Transverse colon (tissue), 4 donors: ENCODE results near the gene ENPP3. TPM values are rescaled to one million over a fixed set of nuclear protein-coding genes. Genes with fewer than 3 reads are reported as not detected.
A peak's percentile ranks its signal among the peaks of the same experiment; 100 is the strongest.

Experiments
- DNase-seq: peaks from one replicate; pipeline ENCODE4 v3.0.0-alpha.2; 2019
- H3K27ac ChIP-seq, 4 donors: fragments of 200-600 bp; sonication (generic); 2 replicates each; pipeline ENCODE4 v1.5.1; 2016 to 2018; ENCODE audit warnings: inconsistent platforms in 4 of 4
- H3K27me3 ChIP-seq: fragments of 200-600 bp; sonication (generic); 2 replicates; pipeline ENCODE4 v1.5.1; 2017; ENCODE audit warnings: inconsistent platforms
- H3K36me3 ChIP-seq, 4 donors: fragments of 200-600 bp; sonication (generic); 2 replicates each; pipeline ENCODE4 v1.5.1; 2017 to 2019; ENCODE audit warnings: inconsistent platforms in 4 of 4
- H3K4me1 ChIP-seq, 4 donors: fragments of 200-600 bp; sonication (generic); 2 replicates each; pipeline ENCODE4 v1.5.1; 2017 to 2020; ENCODE audit warnings: inconsistent platforms in 4 of 4
- H3K4me3 ChIP-seq, 4 donors: fragments of 200-600 bp; sonication (generic); 1 replicate in 1 of 4; 2 replicates in 3 of 4; pipeline versions ENCODE4 v1.5.1 to v1.6.1; 2017 to 2019; ENCODE audit warnings: inconsistent platforms in 4 of 4
- H3K9me3 ChIP-seq, 2 donors: fragments of 200-600 bp; sonication (generic); 2 replicates each; pipeline ENCODE4 v1.5.1; 2017 to 2019; ENCODE audit warnings: inconsistent platforms in 2 of 2
- EP300 ChIP-seq: sonication (generic); formaldehyde crosslinking; IDR thresholded peaks from one replicate; pipeline ENCODE4 v1.6.1; 2017; ENCODE audit warnings: antibody characterized with exemption, low read depth
- POLR2A ChIP-seq: fragments of 450-650 bp; IDR thresholded peaks from one replicate; pipeline ENCODE4 v1.6.1; 2016; ENCODE audit warnings: antibody characterized with exemption, mild to moderate bottlenecking, moderate library complexity
- POLR2AphosphoS5 ChIP-seq, 3 donors: sonication (generic); formaldehyde crosslinking; IDR thresholded peaks; one replicate each; pipeline ENCODE4 v1.6.1; 2016; ENCODE audit warnings: antibody characterized with exemption in 3 of 3
- WGBS, 2 donors: methylation state at CpG; one replicate each; pipeline ENCODE4 v1.1.5; 2018; ENCODE audit warnings: low coverage in 1 of 2; 5-methylcytosine and 5-hydroxymethylcytosine counted together
- in situ Hi-C, 4 donors: fragments of 200-750 bp; cut with MboI; loops; one replicate each; pipeline versions ENCODE4 v1.15.0 to v1.15.1; 2017; ENCODE audit warnings: low sequenced_read_pairs in 3 of 4, low pct_ligation_motif_present in 1 of 4, low pct_unique_long_range_greater_than_20kb in 1 of 4
- intact Hi-C: fragments of 100-400 bp; cut with DNase I; formaldehyde crosslinking; loops from one replicate; pipeline ENCODE4 v1.15.1; 2023; ENCODE audit warnings: low total_unique reads
- total RNA-seq, 4 donors: library from RNA; depleted of rRNA; stranded (reverse); fragments of >200 nt; gene quantifications; one replicate each; pipeline ENCODE4 v1.1.0, GENCODE V29; 2016
- TF ChIP-seq, protein P1 (sequence below), 5 experiments: fragments of 200-600 bp in 3 of 5; fragments of 450-650 bp in 2 of 5; sonication (generic) in 3 of 5; IDR thresholded peaks; 1 replicate in 2 of 5; 2 replicates in 3 of 5; pipeline ENCODE4 v1.5.1; 2016 to 2017; ENCODE audit warnings: antibody characterized with exemption in 5 of 5, inconsistent platforms in 3 of 5, mild to moderate bottlenecking in 2 of 5, moderate library complexity in 1 of 5

ENPP3 gene
- total RNA-seq, 4 donors from 2014 or later: 4.6 to 28.1 (median 20.6) TPM

GRCh38 chr6:131787766-131788712 is 150.9 kb downstream of the ENPP3 start:
- TF ChIP-seq POLR2A: no peak
- TF ChIP-seq EP300: no peak
- TF ChIP-seq, protein P1, sequence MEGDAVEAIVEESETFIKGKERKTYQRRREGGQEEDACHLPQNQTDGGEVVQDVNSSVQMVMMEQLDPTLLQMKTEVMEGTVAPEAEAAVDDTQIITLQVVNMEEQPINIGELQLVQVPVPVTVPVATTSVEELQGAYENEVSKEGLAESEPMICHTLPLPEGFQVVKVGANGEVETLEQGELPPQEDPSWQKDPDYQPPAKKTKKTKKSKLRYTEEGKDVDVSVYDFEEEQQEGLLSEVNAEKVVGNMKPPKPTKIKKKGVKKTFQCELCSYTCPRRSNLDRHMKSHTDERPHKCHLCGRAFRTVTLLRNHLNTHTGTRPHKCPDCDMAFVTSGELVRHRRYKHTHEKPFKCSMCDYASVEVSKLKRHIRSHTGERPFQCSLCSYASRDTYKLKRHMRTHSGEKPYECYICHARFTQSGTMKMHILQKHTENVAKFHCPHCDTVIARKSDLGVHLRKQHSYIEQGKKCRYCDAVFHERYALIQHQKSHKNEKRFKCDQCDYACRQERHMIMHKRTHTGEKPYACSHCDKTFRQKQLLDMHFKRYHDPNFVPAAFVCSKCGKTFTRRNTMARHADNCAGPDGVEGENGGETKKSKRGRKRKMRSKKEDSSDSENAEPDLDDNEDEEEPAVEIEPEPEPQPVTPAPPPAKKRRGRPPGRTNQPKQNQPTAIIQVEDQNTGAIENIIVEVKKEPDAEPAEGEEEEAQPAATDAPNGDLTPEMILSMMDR (IDR thresholded peaks at IDR 0.05): peak in 1 of 5 experiments; percentile 4
- peak in 1 of 3 donors; percentile 14 for TF ChIP-seq POLR2AphosphoS5 (IDR thresholded peaks at IDR 0.05)
- Histone ChIP-seq H3K27ac (no peak overlapping the region), H3K9me3 (no peaks in the 10 kb centered on the region), H3K27me3 (no peaks in the 10 kb centered on the region), H3K4me3 (no peak overlapping the region), H3K4me1 (no peaks in the 10 kb centered on the region), H3K36me3 (no peaks in the 10 kb centered on the region)
- intact Hi-C loops: no loop called here
- no peak for DNase-seq
- WGBS, 2 donors: 55 to 63% methylated on average over 6 to 8 of the region's 8 CpGs
- in situ Hi-C loops: loop anchor here in 2 of 4 donors (10.0 kb wide), 1 partner anchor 127 kb away; no protein-coding TSS in a partner anchor

DNA sequence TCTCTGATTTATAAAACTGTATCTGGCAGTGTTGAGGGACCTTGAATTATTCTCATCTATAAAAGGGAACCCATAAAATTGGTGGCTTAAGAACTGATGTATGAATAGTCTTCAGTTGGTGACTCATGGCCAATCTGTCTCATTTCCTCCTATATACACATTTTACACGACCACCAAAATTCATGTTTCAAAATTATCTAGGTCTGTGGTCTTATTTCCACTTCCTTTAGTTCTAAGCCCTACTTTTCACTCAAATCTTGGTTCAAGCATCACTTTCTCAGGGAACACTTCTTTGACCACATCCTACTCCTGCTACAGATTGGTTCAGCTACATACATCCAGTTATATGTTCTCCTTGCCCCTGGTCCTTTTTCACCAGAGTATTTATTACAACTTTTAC is 152.1 kb downstream of the ENPP3 start:
- Histone ChIP-seq H3K36me3 (no peaks in the 10 kb centered on the region), H3K4me3 (no peak overlapping the region), H3K27ac (no peak overlapping the region), H3K9me3 (no peaks in the 10 kb centered on the region), H3K27me3 (no peaks in the 10 kb centered on the region), H3K4me1 (no peaks in the 10 kb centered on the region)
- TF ChIP-seq, protein P1 (IDR thresholded peaks at IDR 0.05): no peak
- no peak for TF ChIP-seq EP300
- TF ChIP-seq POLR2AphosphoS5 (IDR thresholded peaks at IDR 0.05): no peak
- TF ChIP-seq POLR2A: no peak
- in situ Hi-C loops (loop anchor here in 2 of 4 donors (10.0 kb wide), 1 partner anchor 126 kb away; no protein-coding TSS in a partner anchor), intact Hi-C loops (no loop called here)
- no peak for DNase-seq
- WGBS, 2 donors: 13 to 25% methylated on average over 1 of the region's 1 CpG

GRCh38 chr6:131791476-131791875 is 154.4 kb downstream of the ENPP3 start:
- Histone ChIP-seq H3K9me3 (no peaks in the 10 kb centered on the region), H3K4me1 (no peaks in the 10 kb centered on the region), H3K27me3 (no peaks in the 10 kb centered on the region), H3K36me3 (no peaks in the 10 kb centered on the region), H3K27ac (no peak overlapping the region), H3K4me3 (no peak overlapping the region)
- TF ChIP-seq, protein P1 (IDR thresholded peaks at IDR 0.05): no peak
- no peak for TF ChIP-seq POLR2AphosphoS5 (IDR thresholded peaks at IDR 0.05)
- TF ChIP-seq POLR2A: no peak
- TF ChIP-seq EP300: no peak
- intact Hi-C loops: no loop called here
- no peak for DNase-seq
- in situ Hi-C loops: no loop called here
- WGBS, 2 donors: 62% methylated on average over 4 to 5 of the region's 5 CpGs

DNA sequence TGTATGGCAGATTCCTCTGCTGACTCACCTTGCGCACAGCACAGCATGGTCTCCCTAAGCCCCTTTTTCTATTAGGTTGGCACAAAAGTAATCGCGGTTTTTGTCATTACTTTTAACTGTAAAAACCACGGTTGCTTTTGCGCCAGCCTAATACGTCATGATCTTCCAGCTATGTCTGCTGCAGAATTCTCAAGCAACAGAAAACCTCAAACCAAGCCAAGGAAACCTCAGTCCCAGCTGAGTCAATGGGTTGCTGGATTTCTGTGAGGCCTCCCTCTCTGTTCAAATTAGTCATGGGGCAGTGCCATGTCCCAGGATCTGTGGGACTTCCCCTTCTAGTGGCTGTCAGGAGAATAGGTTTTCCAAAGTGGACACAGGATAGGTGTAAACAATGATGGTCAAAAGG is 155.0 kb downstream of the ENPP3 start:
- Histone ChIP-seq H3K36me3 (no peaks in the 10 kb centered on the region), H3K9me3 (no peaks in the 10 kb centered on the region), H3K4me1 (no peaks in the 10 kb centered on the region), H3K27ac (no peak overlapping the region), H3K27me3 (no peaks in the 10 kb centered on the region), H3K4me3 (no peak overlapping the region)
- no peak for DNase-seq
- intact Hi-C loops (no loop called here), in situ Hi-C loops (no loop called here)
- TF ChIP-seq EP300: no peak
- no peak for TF ChIP-seq POLR2AphosphoS5 (IDR thresholded peaks at IDR 0.05)
- TF ChIP-seq, protein P1 (IDR thresholded peaks at IDR 0.05): no peak
- no peak for TF ChIP-seq POLR2A
- 88% methylated on average over 6 of the region's 6 CpGs; no CpG with 5 or more reads in 1 of the 2 donors for WGBS, 2 donors
